Neural progenitor cell (in vitro differentiated cells): ENCODE results near the gene MSGN1. TPM values are rescaled to one million over a fixed set of nuclear protein-coding genes. Genes with fewer than 3 reads are reported as not detected.

Source experiments
- DNase-seq: peaks from one replicate; pipeline ENCODE4 v3.0.0-alpha.2; 2016; ENCODE audit warnings: low spot score
- H2AFZ ChIP-seq: fragments of 200-600 bp; sonication (generic); replicated peaks from 2 replicates; pipeline ENCODE4 v1.6.1; 2016; ENCODE audit warnings: antibody characterized with exemption
- H3F3A ChIP-seq: fragments of 200-600 bp; sonication (generic); 2 replicates; pipeline ENCODE4 v1.6.1; 2016; ENCODE audit warnings: antibody characterized with exemption, low read depth
- H3K27ac ChIP-seq: fragments of 200-600 bp; sonication (generic); 2 replicates; pipeline ENCODE4 v1.5.1; 2016; ENCODE audit warnings: mild to moderate bottlenecking
- H3K27me3 ChIP-seq: fragments of 200-600 bp; sonication (generic); 2 replicates; pipeline ENCODE4 v1.6.1; 2016; ENCODE audit warnings: mild to moderate bottlenecking, moderate library complexity
- H3K36me3 ChIP-seq: fragments of 200-600 bp; sonication (generic); 2 replicates; pipeline ENCODE4 v1.5.1; 2016
- H3K4me1 ChIP-seq: fragments of 200-600 bp; sonication (generic); 2 replicates; pipeline ENCODE4 v1.6.1; 2016; ENCODE audit warnings: mixed run types
- H3K4me2 ChIP-seq: fragments of 200-600 bp; sonication (generic); 2 replicates; pipeline ENCODE4 v1.6.1; 2016
- H3K4me3 ChIP-seq: fragments of 200-600 bp; sonication (generic); 2 replicates; pipeline ENCODE4 v1.5.1; 2016
- H3K79me2 ChIP-seq: fragments of 200-600 bp; sonication (generic); 2 replicates; pipeline ENCODE4 v1.6.1; 2016; ENCODE audit warnings: low read depth
- H3K9ac ChIP-seq: fragments of 200-600 bp; sonication (generic); 2 replicates; pipeline ENCODE4 v1.6.1; 2016
- H3K9me3 ChIP-seq: fragments of 200-600 bp; sonication (generic); 2 replicates; pipeline ENCODE4 v1.5.1; 2016; ENCODE audit warnings: low read depth
- H4K20me1 ChIP-seq: fragments of 200-600 bp; sonication (generic); 2 replicates; pipeline ENCODE4 v1.6.1; 2016; ENCODE audit warnings: low read depth
- H3K27ac Mint-ChIP-seq: 3 replicates; pipeline ENCODE4 v1.8.0; 2021; ENCODE audit warnings: mixed read lengths
- H3K27me3 Mint-ChIP-seq: 2 replicates; pipeline ENCODE4 v1.8.0; 2022; ENCODE audit warnings: low read depth, mild to moderate bottlenecking, inconsistent platforms, moderate library complexity, mixed read lengths; ENCODE audit not compliant: insufficient read depth
- H3K36me3 Mint-ChIP-seq: 3 replicates; pipeline ENCODE4 v1.8.0; 2021; ENCODE audit warnings: mixed read lengths
- H3K4me1 Mint-ChIP-seq: 3 replicates; pipeline ENCODE4 v1.8.0; 2021; ENCODE audit warnings: mixed read lengths
- H3K4me3 Mint-ChIP-seq: 3 replicates; pipeline ENCODE4 v1.8.0; 2021; ENCODE audit warnings: mild to moderate bottlenecking, moderate library complexity, mixed read lengths
- H3K9me3 Mint-ChIP-seq: 3 replicates; pipeline ENCODE4 v1.8.0; 2020; ENCODE audit warnings: mixed read lengths
- CTCF ChIP-seq: fragments of 200-600 bp; sonication (generic); IDR thresholded peaks from 2 replicates; pipeline ENCODE4 v1.5.1; 2017; ENCODE audit warnings: antibody characterized with exemption, mild to moderate bottlenecking
- EZH2 ChIP-seq: fragments of 200-600 bp; sonication (generic); IDR thresholded peaks from 2 replicates; pipeline ENCODE4 v1.6.1; 2017; ENCODE audit warnings: antibody characterized with exemption, mild to moderate bottlenecking, moderate library complexity
- EZH2phosphoT487 ChIP-seq: fragments of 200-600 bp; sonication (generic); IDR thresholded peaks from 2 replicates; pipeline ENCODE4 v1.6.1; 2017; ENCODE audit warnings: antibody characterized with exemption
- total RNA-seq: library from RNA; depleted of rRNA; stranded (reverse); fragments of >200 nt; gene quantifications from 2 replicates; pipeline ENCODE4 v1.2.3, GENCODE V29; 2015; ENCODE audit warnings: low replicate concordance

MSGN1 gene
- total RNA-seq, 1 donor from 2014 or later, result not detected

- Histone ChIP-seq H3K27ac (no peak overlapping the region), H3K9me3 (no peaks in the 10 kb centered on the region), H3K36me3 (no peaks in the 10 kb centered on the region), H3F3A (no peaks in the 10 kb centered on the region), H4K20me1 (no peaks in the 10 kb centered on the region), H3K4me2 (no peak overlapping the region), H3K9ac (no peak overlapping the region), H3K4me1 (peaks cover 2% of the 10 kb centered on the region), H3K4me3 (no peak overlapping the region), H3K27me3 (no peaks in the 10 kb centered on the region), H2AFZ (no peak overlapping the region), H3K79me2 (no peaks in the 10 kb centered on the region)
- DNase-seq, result no peak
- no peak overlapping the region for H3K4me3 Mint-ChIP-seq
- no peaks in the 10 kb centered on the region for H3K9me3 Mint-ChIP-seq
- TF ChIP-seq CTCF (no peak), EZH2phosphoT487 (no peak), EZH2 (no peak)
- peaks cover 6% of the 10 kb centered on the region for H3K27me3 Mint-ChIP-seq
- peaks cover 2% of the 10 kb centered on the region for H3K4me1 Mint-ChIP-seq
- no peak overlapping the region for H3K27ac Mint-ChIP-seq
- no peaks in the 10 kb centered on the region for H3K36me3 Mint-ChIP-seq
Measured at GRCh38 chr2:17843457-17843856, 27.2 kb downstream of the MSGN1 start.

- H3K9me3 ChIP-seq, result no peaks in the 10 kb centered on the region
- peaks cover 14% of the 10 kb centered on the region for H3K4me1 ChIP-seq
- no peak overlapping the region for H3K4me2 ChIP-seq
- Mint-ChIP-seq H3K4me1 (peaks cover 13% of the 10 kb centered on the region), H3K27ac (no peak overlapping the region), H3K27me3 (peaks cover 3% of the 10 kb centered on the region), H3K36me3 (no peaks in the 10 kb centered on the region), H3K4me3 (no peak overlapping the region), H3K9me3 (no peaks in the 10 kb centered on the region)
- no peak overlapping the region for H3K9ac ChIP-seq
- no peaks in the 10 kb centered on the region for H4K20me1 ChIP-seq
- no peaks in the 10 kb centered on the region for H3K36me3 ChIP-seq
- H3K79me2 ChIP-seq, result no peaks in the 10 kb centered on the region
- H3K27me3 ChIP-seq, result no peaks in the 10 kb centered on the region
- H2AFZ ChIP-seq, result no peak overlapping the region
- peaks cover 9% of the 10 kb centered on the region for H3F3A ChIP-seq
- H3K4me3 ChIP-seq, result no peak overlapping the region
- H3K27ac ChIP-seq, result no peak overlapping the region
- no peak for TF ChIP-seq CTCF
- no peak for TF ChIP-seq EZH2phosphoT487
- TF ChIP-seq EZH2, result no peak
- no peak for DNase-seq
Measured at GRCh38 chr2:17845806-17846205, 29.5 kb downstream of the MSGN1 start.

GRCh38 chr2:17846676-17847075, 30.4 kb downstream of the MSGN1 start:
- no peaks in the 10 kb centered on the region for H3K27me3 ChIP-seq

More at GRCh38 chr2:17846676-17847075, 30.4 kb downstream of the MSGN1 start:
- TF ChIP-seq CTCF, result no peak
- TF ChIP-seq EZH2, result no peak
- TF ChIP-seq EZH2phosphoT487, result no peak
- no peak overlapping the region for H3K4me3 Mint-ChIP-seq
- no peaks in the 10 kb centered on the region for H3K36me3 ChIP-seq
- H3K9ac ChIP-seq, result no peak overlapping the region
- no peaks in the 10 kb centered on the region for H3K9me3 ChIP-seq
- H2AFZ ChIP-seq, result no peak overlapping the region
- no peaks in the 10 kb centered on the region for H3K9me3 Mint-ChIP-seq
- H3K36me3 Mint-ChIP-seq, result no peaks in the 10 kb centered on the region
- no peaks in the 10 kb centered on the region for H3K79me2 ChIP-seq
- no peak overlapping the region for H3K27ac ChIP-seq
- no peak overlapping the region for H3K4me2 ChIP-seq
- H3K27me3 Mint-ChIP-seq, result peaks cover 3% of the 10 kb centered on the region
- H4K20me1 ChIP-seq, result no peaks in the 10 kb centered on the region
- peaks cover 20% of the 10 kb centered on the region for H3K4me1 Mint-ChIP-seq
- DNase-seq, result no peak
- peaks cover 9% of the 10 kb centered on the region for H3F3A ChIP-seq
- H3K4me1 ChIP-seq, result peaks cover 14% of the 10 kb centered on the region
- no peak overlapping the region for H3K4me3 ChIP-seq
- H3K27ac Mint-ChIP-seq, result no peak overlapping the region
